ENCODE measurements around the gene RCC2.
A peak's percentile ranks its signal among the peaks of the same experiment; 100 is the strongest.

Gene RCC2

GRCh38 chr1:17436380-17437174 lies 2.9 kb downstream of the RCC2 start:
- peaks cover 10% of the 10 kb centered on the region for H3K4me1 ChIP-seq (ENCODE audit: control insufficient read depth, insufficient read depth, low read length)
- H3K36me3 ChIP-seq (ENCODE audit: control insufficient read depth in 2 of 2, insufficient read depth in 1 of 2, low read length in 2 of 2): peaks cover 20 to 55% of the 10 kb centered on the region in 2 experiments
- peak overlapping the region; percentile 81 for H3K4me3 ChIP-seq (ENCODE audit: low read depth, low read length)
- ChIA-PET POLR2A (interaction anchor here (1.0 kb wide), 1 partner anchor 16 kb away, joined by 3 read pairs; no protein-coding TSS in a partner anchor), CTCF (interaction anchor here (0.5 to 1.3 kb wide), 4 partner anchors 44 to 425 kb away, joined by 3 to 5 read pairs (median 3); no protein-coding TSS in a partner anchor)
- no peak overlapping the region; the same call in 1 of the 2 replicates for H3K27ac ChIP-seq (ENCODE audit: extremely low read depth, low read depth, low read length)
- no peaks in the 10 kb centered on the region for H3K9me3 ChIP-seq (ENCODE audit: control insufficient read depth, insufficient read depth, low read depth, low read length)
- TF ChIP-seq ZNF660 (tag by site-specific recombination; IDR thresholded peaks at IDR 0.05) (no peak), ZNF341 (tag by site-specific recombination; IDR thresholded peaks at IDR 0.05; ENCODE audit: low read depth) (peak; percentile 63; the same call in 1 of the 2 replicates), ZNF488 (tag by site-specific recombination; IDR thresholded peaks at IDR 0.05) (no peak), ZIC2 (tag by site-specific recombination; IDR thresholded peaks at IDR 0.05) (peak; percentile 82), ZNF621 (tag by site-specific recombination; IDR thresholded peaks at IDR 0.05) (no peak), CTCF (tag by site-specific recombination; IDR thresholded peaks at IDR 0.05) (no peak), ZBTB44 (tag by site-specific recombination; IDR thresholded peaks at IDR 0.05) (no peak), KLF1 (tag by site-specific recombination; IDR thresholded peaks at IDR 0.05) (no peak), ZSCAN4 (tag by site-specific recombination; IDR thresholded peaks at IDR 0.05) (no peak), ZNF157 (tag by site-specific recombination; IDR thresholded peaks at IDR 0.05) (no peak), REST (tag by site-specific recombination; IDR thresholded peaks at IDR 0.05) (no peak), ZBTB10 (tag by site-specific recombination; IDR thresholded peaks at IDR 0.05) (no peak), SP3 (tag by site-specific recombination; IDR thresholded peaks at IDR 0.05) (no peak), ZNF501 (tag by site-specific recombination; IDR thresholded peaks at IDR 0.05) (no peak), ZNF133 (tag by site-specific recombination; IDR thresholded peaks at IDR 0.05) (no peak), ZNF404 (tag by site-specific recombination; IDR thresholded peaks at IDR 0.05) (no peak), HOXA7 (CRISPR knock-in tag; IDR thresholded peaks at IDR 0.05; ENCODE audit: borderline replicate concordance) (no peak), ZNF292 (tag by site-specific recombination; IDR thresholded peaks at IDR 0.05; ENCODE audit: borderline replicate concordance, low read depth) (no peak), ZNF366 (tag by site-specific recombination; conservative IDR thresholded peaks at IDR 0.05) (no peak), ZNF221 (tag by site-specific recombination; IDR thresholded peaks at IDR 0.05; ENCODE audit: borderline replicate concordance) (no peak), GLIS1 (tag by site-specific recombination; IDR thresholded peaks at IDR 0.05) (peak; percentile 82), ZBTB17 (tag by site-specific recombination; IDR thresholded peaks at IDR 0.05) (0 out of 2 replicates have a peak, but pooled peaks have one; percentile 22), ZNF830 (tag by site-specific recombination; IDR thresholded peaks at IDR 0.05; ENCODE audit: low read depth) (no peak), ZNF777 (tag by site-specific recombination; IDR thresholded peaks at IDR 0.05; ENCODE audit: borderline replicate concordance) (no peak), ZNF350 (tag by site-specific recombination; IDR thresholded peaks at IDR 0.05) (no peak), KLF9 (tag by site-specific recombination; IDR thresholded peaks at IDR 0.05; ENCODE audit: low read depth) (no peak)

Measured in HEK293 (cell line).